ENCODE measurements around the gene RGS17.

GRCh38 chr6:152969688-152970418 is 161.2 kb downstream of the RGS17 start:
- TF ChIP-seq, protein P1, sequence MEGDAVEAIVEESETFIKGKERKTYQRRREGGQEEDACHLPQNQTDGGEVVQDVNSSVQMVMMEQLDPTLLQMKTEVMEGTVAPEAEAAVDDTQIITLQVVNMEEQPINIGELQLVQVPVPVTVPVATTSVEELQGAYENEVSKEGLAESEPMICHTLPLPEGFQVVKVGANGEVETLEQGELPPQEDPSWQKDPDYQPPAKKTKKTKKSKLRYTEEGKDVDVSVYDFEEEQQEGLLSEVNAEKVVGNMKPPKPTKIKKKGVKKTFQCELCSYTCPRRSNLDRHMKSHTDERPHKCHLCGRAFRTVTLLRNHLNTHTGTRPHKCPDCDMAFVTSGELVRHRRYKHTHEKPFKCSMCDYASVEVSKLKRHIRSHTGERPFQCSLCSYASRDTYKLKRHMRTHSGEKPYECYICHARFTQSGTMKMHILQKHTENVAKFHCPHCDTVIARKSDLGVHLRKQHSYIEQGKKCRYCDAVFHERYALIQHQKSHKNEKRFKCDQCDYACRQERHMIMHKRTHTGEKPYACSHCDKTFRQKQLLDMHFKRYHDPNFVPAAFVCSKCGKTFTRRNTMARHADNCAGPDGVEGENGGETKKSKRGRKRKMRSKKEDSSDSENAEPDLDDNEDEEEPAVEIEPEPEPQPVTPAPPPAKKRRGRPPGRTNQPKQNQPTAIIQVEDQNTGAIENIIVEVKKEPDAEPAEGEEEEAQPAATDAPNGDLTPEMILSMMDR (IDR thresholded peaks at IDR 0.05): no peak
- no peak for TF ChIP-seq POLR2A (IDR thresholded peaks at IDR 0.05)

All from thyroid gland (tissue), 4 donors.